H1 (cell line): Measurements from ENCODE around the gene RPL18. TPM values are rescaled to one million over a fixed set of nuclear protein-coding genes. Genes with fewer than 3 reads are reported as not detected.

Experiments used
- CTCF ChIA-PET: fragments of 300-600 bp; sonication (Branson Sonifier 250); formaldehyde crosslinking; loops from one replicate; lab custom pipeline; 2021; ENCODE audit not compliant: partially characterized antibody; lab: Charles Lee
- POLR2A ChIA-PET: fragments of 300-600 bp; sonication (Branson Sonifier 250); formaldehyde crosslinking; loops from one replicate; lab custom pipeline; 2021; ENCODE audit warnings: inconsistent platforms; ENCODE audit not compliant: partially characterized antibody; lab: Charles Lee
- DNase-seq, 2 experiments: peaks; one replicate each; pipeline versions ENCODE4 v3.0.0 to v3.0.0-alpha.2; 2010 to 2022; ENCODE audit warnings: low spot score in 2 of 2, low read depth in 1 of 2, mixed read lengths in 1 of 2
- FAIRE-seq: peaks from 2 replicates; lab custom pipeline; 2011; peaks lifted over from hg19 to GRCh38; lab: Jason Lieb, UNC
- H2AFZ ChIP-seq: 2 replicates; pipeline ENCODE4 v1.8.1; 2012; ENCODE audit warnings: low read length, inconsistent platforms
- H2AK5ac ChIP-seq: 2 replicates; pipeline ENCODE4 v1.6.1; 2013; ENCODE audit warnings: low read depth, low read length
- H2BK120ac ChIP-seq: replicated peaks from 2 replicates; pipeline ENCODE3; 2013; ENCODE audit warnings: low read depth, low read length, inconsistent platforms
- H2BK12ac ChIP-seq: 2 replicates; pipeline ENCODE4 v1.6.1; 2013; ENCODE audit warnings: low read depth, low read length
- H2BK15ac ChIP-seq: 2 replicates; pipeline ENCODE4 v1.6.1; 2013; ENCODE audit warnings: low read length
- H2BK20ac ChIP-seq: 2 replicates; pipeline ENCODE4 v1.6.1; 2013; ENCODE audit warnings: low read length
- H2BK5ac ChIP-seq: 2 replicates; pipeline ENCODE4 v1.6.1; 2013; ENCODE audit warnings: low read depth, low read length
- H3K14ac ChIP-seq: 2 replicates; pipeline ENCODE4 v1.6.1; 2013; ENCODE audit warnings: inconsistent platforms; ENCODE audit not compliant: insufficient read length
- H3K18ac ChIP-seq: 2 replicates; pipeline ENCODE4 v1.6.1; 2013; ENCODE audit warnings: low read length; ENCODE audit errors: extremely low read depth
- H3K23ac ChIP-seq: 2 replicates; pipeline ENCODE4 v1.6.1; 2013; ENCODE audit warnings: inconsistent platforms; ENCODE audit not compliant: insufficient read length
- H3K23me2 ChIP-seq: 2 replicates; pipeline ENCODE4 v1.6.1; 2013; ENCODE audit warnings: low read depth, low read length
- H3K27ac ChIP-seq: 2 replicates; pipeline ENCODE4 v1.6.1; 2011; ENCODE audit warnings: low read depth, low read length, inconsistent platforms
- H3K27me3 ChIP-seq, 4 experiments: replicated peaks in 1 of 4; 1 replicate in 1 of 4; 2 replicates in 3 of 4; pipeline versions ENCODE4 v1.6.1 to v1.8.1; 2011 to 2013; ENCODE audit warnings: low read length in 3 of 4, mild to moderate bottlenecking in 3 of 4, inconsistent platforms in 2 of 4, mixed read lengths in 2 of 4, moderate library complexity in 1 of 4; ENCODE audit not compliant: control insufficient read depth in 3 of 4, insufficient read depth in 3 of 4; ENCODE audit errors: extremely low read depth in 1 of 4
- H3K36me3 ChIP-seq, 4 experiments: 2 replicates each; pipeline versions ENCODE4 v1.6.1 to v1.8.1; 2011 to 2013; ENCODE audit warnings: mild to moderate bottlenecking in 4 of 4, low read length in 3 of 4, moderate library complexity in 2 of 4, control low read depth in 1 of 4, inconsistent platforms in 1 of 4; ENCODE audit not compliant: insufficient read depth in 4 of 4, control insufficient read depth in 2 of 4
- H3K4ac ChIP-seq: replicated peaks from 2 replicates; pipeline ENCODE3; 2013; ENCODE audit warnings: low read length, low read depth, mixed read lengths, inconsistent platforms; ENCODE audit not compliant: insufficient read length
- H3K4me1 ChIP-seq, 4 experiments: replicated peaks in 1 of 4; 1 replicate in 1 of 4; 2 replicates in 3 of 4; pipeline versions ENCODE4 v1.6.1 to v1.8.1; 2011 to 2013; ENCODE audit warnings: low read length in 3 of 4, inconsistent platforms in 2 of 4, mixed read lengths in 1 of 4; ENCODE audit not compliant: insufficient read depth in 4 of 4, control insufficient read depth in 3 of 4
- H3K4me2 ChIP-seq, 2 experiments: 2 replicates each; pipeline versions ENCODE4 v1.6.1 to v1.8.1; 2011 to 2013; ENCODE audit warnings: low read depth in 2 of 2, low read length in 2 of 2, control low read depth in 1 of 2, inconsistent platforms in 1 of 2, mild to moderate bottlenecking in 1 of 2; ENCODE audit not compliant: insufficient read depth in 1 of 2
- H3K4me3 ChIP-seq, 4 experiments: fragments of 200-600, 300-600 bp in 1 of 4; sonication (generic), shearing (Covaris generic), sonication (Bioruptor Twin) in 1 of 4; 2 replicates each; pipeline versions ENCODE4 v1.5.1 to v1.8.1; 2011 to 2016; ENCODE audit warnings: low read length in 4 of 4, low read depth in 3 of 4, control low read depth in 2 of 4, inconsistent platforms in 2 of 4, mild to moderate bottlenecking in 2 of 4, mixed read lengths in 1 of 4, moderate library complexity in 1 of 4; ENCODE audit not compliant: insufficient read depth in 2 of 4; ENCODE audit errors: extremely low read depth in 1 of 4
- H3K56ac ChIP-seq: replicated peaks from 2 replicates; pipeline ENCODE3; 2013; ENCODE audit warnings: low read depth, mild to moderate bottlenecking, mixed read lengths, low read length, inconsistent platforms; ENCODE audit not compliant: insufficient read length
- H3K79me1 ChIP-seq: 2 replicates; pipeline ENCODE4 v1.6.1; 2013; ENCODE audit warnings: low read depth, low read length, control low read depth
- H3K79me2 ChIP-seq, 2 experiments: 2 replicates each; pipeline versions ENCODE4 v1.6.1 to v1.8.1; 2012 to 2013; ENCODE audit warnings: low read length in 2 of 2, mild to moderate bottlenecking in 2 of 2, inconsistent platforms in 1 of 2; ENCODE audit not compliant: insufficient read depth in 2 of 2, control insufficient read depth in 1 of 2
- H3K9ac ChIP-seq, 4 experiments: replicated peaks in 1 of 4; 1 replicate in 1 of 4; 2 replicates in 3 of 4; pipeline versions ENCODE4 v1.6.1 to v1.8.1; 2011 to 2013; ENCODE audit warnings: low read depth in 3 of 4, low read length in 3 of 4, control low read depth in 2 of 4, mild to moderate bottlenecking in 2 of 4, moderate library complexity in 2 of 4, inconsistent platforms in 1 of 4; ENCODE audit errors: extremely low read depth in 1 of 4
- H3K9me3 ChIP-seq, 2 experiments: 2 replicates each; pipeline versions ENCODE4 v1.6.1 to v1.8.1; 2012 to 2013; ENCODE audit warnings: mild to moderate bottlenecking in 2 of 2, moderate library complexity in 2 of 2, control low read depth in 1 of 2, inconsistent platforms in 1 of 2, low read depth in 1 of 2, low read length in 1 of 2, mixed read lengths in 1 of 2; ENCODE audit not compliant: insufficient read depth in 2 of 2
- H4K20me1 ChIP-seq, 2 experiments: replicated peaks in 1 of 2; 2 replicates each; pipeline versions ENCODE3 to v1.8.1; 2011 to 2013; ENCODE audit warnings: inconsistent platforms in 2 of 2, low read length in 2 of 2, mild to moderate bottlenecking in 1 of 2; ENCODE audit not compliant: insufficient read depth in 2 of 2, control insufficient read depth in 1 of 2
- H4K5ac ChIP-seq: 2 replicates; pipeline ENCODE4 v1.6.1; 2013; ENCODE audit warnings: low read length, low read depth, mixed read lengths, inconsistent platforms; ENCODE audit not compliant: insufficient read length
- H4K8ac ChIP-seq: 2 replicates; pipeline ENCODE4 v1.8.0; 2013; ENCODE audit warnings: mild to moderate bottlenecking, moderate library complexity, low read length, inconsistent platforms; ENCODE audit not compliant: insufficient read depth; ENCODE audit errors: extremely low read depth
- H4K91ac ChIP-seq: replicated peaks from 2 replicates; pipeline ENCODE3; 2013; ENCODE audit warnings: low read length, mixed read lengths, inconsistent platforms; ENCODE audit not compliant: insufficient read length
- BRCA1 ChIP-seq: IDR thresholded peaks from 2 replicates; pipeline ENCODE4 v1.6.1; 2012; ENCODE audit warnings: low read depth, low read length, improper control_type of control experiment
- CHD2 ChIP-seq: IDR thresholded peaks from 2 replicates; pipeline ENCODE4 v1.6.1; 2012; ENCODE audit warnings: low read length, improper control_type of control experiment
- CREB1 ChIP-seq: IDR thresholded peaks from 2 replicates; pipeline ENCODE4 v1.6.1; 2012; ENCODE audit warnings: inconsistent platforms
- E2F6 ChIP-seq: IDR thresholded peaks from 2 replicates; pipeline ENCODE4 v1.6.1; 2012; ENCODE audit warnings: inconsistent platforms
- HDAC6 ChIP-seq: IDR thresholded peaks from one replicate; pipeline ENCODE4 v1.7.1; 2012; ENCODE audit warnings: low read depth, mild to moderate bottlenecking, inconsistent platforms, low read length, moderate library complexity
- POLR2A ChIP-seq, 2 experiments: IDR thresholded peaks; 1 replicate in 1 of 2; 2 replicates in 1 of 2; pipeline ENCODE4 v1.6.1; 2011; ENCODE audit warnings: low read depth in 2 of 2, low read length in 2 of 2, mild to moderate bottlenecking in 2 of 2; ENCODE audit errors: control extremely low read depth in 1 of 2
- RBBP5 ChIP-seq: IDR thresholded peaks from 2 replicates; pipeline ENCODE4 v1.7.1; 2012; ENCODE audit warnings: low read depth, mild to moderate bottlenecking, inconsistent platforms, low read length, moderate library complexity, borderline replicate concordance
- SP4 ChIP-seq: IDR thresholded peaks from 2 replicates; pipeline ENCODE4 v1.6.1; 2012; ENCODE audit warnings: low read length, inconsistent platforms
- TAF1 ChIP-seq: IDR thresholded peaks from 2 replicates; pipeline ENCODE4 v1.6.1; 2011; ENCODE audit warnings: mild to moderate bottlenecking, low read depth, low read length
- TEAD4 ChIP-seq: IDR thresholded peaks from 2 replicates; pipeline ENCODE4 v1.6.1; 2012; ENCODE audit warnings: low read depth, low read length, inconsistent platforms, mixed read lengths
- USF2 ChIP-seq: IDR thresholded peaks from 2 replicates; pipeline ENCODE4 v1.6.1; 2011; ENCODE audit warnings: low read length, improper control_type of control experiment
- WGBS, 2 experiments: shearing (Covaris generic) in 1 of 2; methylation state at CpG; one replicate each; pipeline versions ENCODE4 v1.1.6 to v1.1.7; 2013 to 2015; ENCODE audit warnings: low lambda C conversion rate in 2 of 2, mixed read lengths in 2 of 2, inconsistent platforms in 1 of 2, low coverage in 1 of 2, missing lambda C conversion rate in 1 of 2; ENCODE audit not compliant: insufficient replicate concordance in 2 of 2, insufficient coverage in 1 of 2, insufficient read length in 1 of 2; ENCODE audit errors: extremely low coverage in 1 of 2, missing lambda C conversion rate in 1 of 2; 5-methylcytosine and 5-hydroxymethylcytosine counted together
- polyA plus RNA-seq, 7 experiments: library from polyadenylated mRNA; depleted of rRNA in 3 of 7; stranded (reverse) in 5 of 7; unstranded in 2 of 7; fragments of >200 nt in 5 of 7; fragments of 200-250 nt in 2 of 7; gene quantifications; 1 replicate in 5 of 7; 2 replicates in 1 of 7; 4 replicates in 1 of 7; pipeline versions ENCODE4 v1.2.1 to v1.2.3, GENCODE V29; 2011 to 2013; ENCODE audit warnings: missing spikeins in 2 of 7, mixed read lengths in 2 of 7
- total RNA-seq: library from RNA; stranded (reverse); fragmentation: NEBNext Ultra II Directional; extraction: Animal tissue kit (Norgen Biotek cat#: 25700); gene quantifications from 2 replicates; pipeline ENCODE4 v1.2.1, GENCODE V29; 2021

RPL18 gene
- total and polyA plus RNA-seq, 2 of the 8 experiments (the other 6 are each of a cell fraction or from before 2014, with no cell fraction given) = 1,669 to 2,789 TPM

GRCh38 chr19:48629599-48630295 lies 10.8 kb upstream of the RPL18 start:
- no peak overlapping the region for H3K56ac ChIP-seq
- POLR2A ChIA-PET = interaction anchor here (0.6 to 30.9 kb wide), 16 partner anchors 8 to 245 kb away, joined by 3 to 788 read pairs (median 4); partner anchors contain the start of genes CA11, FAM83E, FUT2 and RPL18
- peaks cover 16% of the 10 kb centered on the region for H3K23me2 ChIP-seq
- peaks cover 0 to 13% of the 10 kb centered on the region in 2 experiments; a peak in 3 of 4 replicates for H3K79me2 ChIP-seq
- DNase-seq = peak; percentile 97 to 100
- peaks cover 2 to 11% of the 10 kb centered on the region in 2 experiments for H4K20me1 ChIP-seq
- H3K36me3 ChIP-seq = peaks cover 0 to 11% (median 1%) of the 10 kb centered on the region in 4 experiments; a peak in 1 of 8 replicates
- peak overlapping the region; percentile 76 for H2BK5ac ChIP-seq
- no peak overlapping the region for H2BK20ac ChIP-seq
- H3K27me3 ChIP-seq = no peaks in the 10 kb centered on the region
- no peak overlapping the region for H2AK5ac ChIP-seq
- peak overlapping the region; percentile 82 for H4K8ac ChIP-seq
- peak; percentile 63 for FAIRE-seq
- peak overlapping the region; percentile 73 for H3K4ac ChIP-seq
- H2AFZ ChIP-seq = no peak overlapping the region
- peak overlapping the region; percentile 11 to 55 (median 28); a peak in 7 of 8 replicates for H3K4me3 ChIP-seq
- H3K9ac ChIP-seq = no peak overlapping the region; a peak in 1 of 7 replicates
- peak overlapping the region; percentile 83 for H4K91ac ChIP-seq
- H3K4me1 ChIP-seq = peaks cover 4 to 31% (median 21%) of the 10 kb centered on the region in 4 experiments
- 20% methylated on average over 48 of the region's 48 CpGs; no CpG with 5 or more reads in 1 of the 2 experiments for WGBS, 2 experiments
- no peaks in the 10 kb centered on the region for H3K79me1 ChIP-seq
- H4K5ac ChIP-seq = peak overlapping the region; percentile 58
- H3K27ac ChIP-seq = no peak overlapping the region
- no peaks in the 10 kb centered on the region for H3K9me3 ChIP-seq
- H2BK15ac ChIP-seq = no peak overlapping the region
- no peak overlapping the region for H2BK120ac ChIP-seq
- H3K18ac ChIP-seq = peak overlapping the region; percentile 90; the same call in 1 of the 2 replicates
- H3K23ac ChIP-seq = no peak overlapping the region
- H3K14ac ChIP-seq = no peak overlapping the region
- CTCF ChIA-PET = interaction anchor here (0.6 to 2.1 kb wide), 12 partner anchors 9 to 149 kb away, joined by 3 to 6 read pairs (median 3); partner anchors contain the start of genes RPL18 and SPHK2
- peak overlapping the region; percentile 81; the same call in 1 of the 2 replicates for H2BK12ac ChIP-seq
- H3K4me2 ChIP-seq = peak overlapping the region; percentile 69 to 83
- TF ChIP-seq SP4 (peak; percentile 59), USF2 (peak; percentile 2; the same call in 1 of the 2 replicates), CHD2 (peak; percentile 25; the same call in 1 of the 2 replicates), BRCA1 (no peak), TAF1 (peak; percentile 55; the same call in 1 of the 2 replicates), POLR2A (IDR thresholded peaks at IDR 0.05; ENCODE audit: control extremely low read depth in 1 of 2, low read depth in 2 of 2, low read length in 2 of 2) (peak; percentile 65 to 86), CREB1 (peak; percentile 56; the same call in 1 of the 2 replicates), HDAC6 (peak; percentile 22), E2F6 (0 out of 2 replicates have a peak, but pooled peaks have one; percentile 6), TEAD4 (peak; percentile 88), RBBP5 (no peak)
